GM23338 (cell line): ENCODE measurements around the gene AOPEP.

Source experiments
- CTCF ChIP-seq, 2 experiments: fragments of 200-600 bp in 1 of 2; sonication (generic) in 1 of 2; conservative IDR thresholded peaks; 2 replicates each; pipeline versions ENCODE4 v1.5.1 to v1.6.1; 2016 to 2017; ENCODE audit warnings: antibody characterized with exemption in 2 of 2, low read depth in 2 of 2, mild to moderate bottlenecking in 2 of 2, moderate library complexity in 1 of 2
- POLR2AphosphoS5 ChIP-seq: IDR thresholded peaks from 2 replicates; pipeline ENCODE4 v1.6.1; 2016; ENCODE audit warnings: antibody characterized with exemption, low read depth

DNA sequence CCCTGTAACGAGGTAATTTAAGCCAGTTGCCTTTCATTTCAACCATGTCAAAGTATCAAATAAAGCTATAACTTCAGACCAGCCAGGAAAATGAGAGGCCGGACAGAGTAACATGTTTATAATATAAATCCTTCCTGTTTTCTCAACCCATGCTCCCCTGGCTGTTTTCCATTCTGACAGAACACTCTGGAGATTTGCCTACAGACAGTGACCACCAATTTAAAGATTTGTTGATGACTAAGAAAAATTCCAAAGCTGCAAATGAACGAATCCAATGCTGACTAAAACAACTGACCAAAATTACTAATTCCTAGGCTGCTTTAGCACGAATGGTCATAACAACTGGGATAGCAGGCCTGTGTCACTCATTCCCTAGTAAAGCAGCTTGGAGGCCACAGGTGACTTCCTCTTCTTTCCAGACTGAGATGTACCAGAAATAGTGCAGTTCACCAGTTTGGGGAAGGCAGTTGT lies 141.4 kb downstream of the AOPEP start:
- no peak for TF ChIP-seq CTCF (conservative IDR thresholded peaks at IDR 0.05; ENCODE audit: low read depth in 2 of 2)
- no peak for TF ChIP-seq POLR2AphosphoS5
